Neural crest cell (in vitro differentiated cells): Measurements from ENCODE around the gene PLEKHA4. TPM values are rescaled to one million over a fixed set of nuclear protein-coding genes. Genes with fewer than 3 reads are reported as not detected.
"Not testable (repeated sequence)": the region's sequence is repeated elsewhere in the genome, so short reads cannot be mapped to it uniquely, and the experiment has no call there.

Experiments used
- DNase-seq: peaks from one replicate; pipeline ENCODE4 v3.0.0; 2021; ENCODE audit warnings: low read depth, mixed read lengths, low spot score
- H3K27ac Mint-ChIP-seq: one replicate; pipeline ENCODE4 v1.8.0; 2021; ENCODE audit warnings: mild to moderate bottlenecking, mixed read lengths; ENCODE audit not compliant: unreplicated experiment
- H3K27me3 Mint-ChIP-seq: 2 replicates; pipeline ENCODE4 v1.8.0; 2021; ENCODE audit warnings: low read depth, mild to moderate bottlenecking, mixed read lengths
- H3K36me3 Mint-ChIP-seq: 2 replicates; pipeline ENCODE4 v1.8.0; 2021; ENCODE audit warnings: low read depth, mild to moderate bottlenecking, mixed read lengths
- H3K4me1 Mint-ChIP-seq: 2 replicates; pipeline ENCODE4 v1.8.0; 2021; ENCODE audit warnings: mixed read lengths
- H3K4me3 Mint-ChIP-seq: one replicate; pipeline ENCODE4 v1.8.0; 2021; ENCODE audit warnings: mild to moderate bottlenecking, mixed read lengths
- H3K9me3 Mint-ChIP-seq: 2 replicates; pipeline ENCODE4 v1.8.0; 2021; ENCODE audit warnings: mixed read lengths
- total RNA-seq: library from RNA; stranded (reverse); gene quantifications from 2 replicates; pipeline ENCODE4 v1.2.1, GENCODE V29; 2021
- TF ChIP-seq, protein P1 (sequence below): fragments of 200-600 bp; sonication (generic); conservative IDR thresholded peaks from 2 replicates; pipeline ENCODE4 v1.5.0; 2021; ENCODE audit warnings: antibody characterized with exemption, mild to moderate bottlenecking

PLEKHA4 gene
- total RNA-seq, 1 donor from 2014 or later = 41.8 TPM

GRCh38 chr19:48900477-48901406 is 32.3 kb upstream of the PLEKHA4 start:
- DNase-seq = no peak

DNA sequence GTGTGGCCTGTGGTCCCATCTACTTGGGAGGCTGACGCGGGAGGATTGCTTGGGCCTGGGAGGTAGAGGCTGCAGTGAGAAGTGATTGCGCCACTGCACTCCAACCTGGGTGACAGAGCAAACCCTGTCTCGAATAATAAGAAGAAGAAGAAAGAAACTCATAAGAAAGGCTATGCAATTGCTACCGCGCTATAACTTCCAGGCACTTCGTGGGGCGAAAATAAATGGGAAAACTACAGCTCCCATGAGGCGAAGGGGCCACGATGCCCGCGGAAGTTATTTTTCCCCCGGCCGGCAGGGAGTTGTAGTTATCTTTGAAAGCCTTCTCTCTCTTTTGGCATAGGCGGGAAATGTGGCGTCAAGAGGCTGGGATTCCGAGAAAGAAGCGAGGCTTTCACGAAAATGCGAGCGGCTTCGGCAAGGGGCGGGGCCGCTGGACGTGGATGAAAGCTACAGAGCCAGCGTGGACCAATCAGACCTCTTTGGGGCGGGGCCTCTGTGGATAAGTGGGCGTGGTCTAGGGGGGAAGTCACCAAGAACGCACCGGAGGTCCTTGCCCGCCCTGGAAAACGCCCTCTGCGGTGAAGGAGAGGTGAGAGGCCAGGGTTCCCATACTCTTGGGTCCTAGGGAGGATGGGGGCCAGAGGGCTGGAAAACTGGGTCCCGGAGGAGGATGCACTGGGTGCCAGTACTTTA is 31.5 kb upstream of the PLEKHA4 start, which contains the start of gene NUCB1:
NUCB1 (plus strand) TSS at position 532 of the 696 bp plus-strand sequence. CDS start 485 bp downstream, outside the sequence.
- no peaks in the 10 kb centered on the region for H3K9me3 Mint-ChIP-seq
- peaks cover 23% of the 10 kb centered on the region for H3K4me1 Mint-ChIP-seq
- TF ChIP-seq, protein P1, sequence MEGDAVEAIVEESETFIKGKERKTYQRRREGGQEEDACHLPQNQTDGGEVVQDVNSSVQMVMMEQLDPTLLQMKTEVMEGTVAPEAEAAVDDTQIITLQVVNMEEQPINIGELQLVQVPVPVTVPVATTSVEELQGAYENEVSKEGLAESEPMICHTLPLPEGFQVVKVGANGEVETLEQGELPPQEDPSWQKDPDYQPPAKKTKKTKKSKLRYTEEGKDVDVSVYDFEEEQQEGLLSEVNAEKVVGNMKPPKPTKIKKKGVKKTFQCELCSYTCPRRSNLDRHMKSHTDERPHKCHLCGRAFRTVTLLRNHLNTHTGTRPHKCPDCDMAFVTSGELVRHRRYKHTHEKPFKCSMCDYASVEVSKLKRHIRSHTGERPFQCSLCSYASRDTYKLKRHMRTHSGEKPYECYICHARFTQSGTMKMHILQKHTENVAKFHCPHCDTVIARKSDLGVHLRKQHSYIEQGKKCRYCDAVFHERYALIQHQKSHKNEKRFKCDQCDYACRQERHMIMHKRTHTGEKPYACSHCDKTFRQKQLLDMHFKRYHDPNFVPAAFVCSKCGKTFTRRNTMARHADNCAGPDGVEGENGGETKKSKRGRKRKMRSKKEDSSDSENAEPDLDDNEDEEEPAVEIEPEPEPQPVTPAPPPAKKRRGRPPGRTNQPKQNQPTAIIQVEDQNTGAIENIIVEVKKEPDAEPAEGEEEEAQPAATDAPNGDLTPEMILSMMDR = peak; percentile 42
- peaks cover 6% of the 10 kb centered on the region for H3K36me3 Mint-ChIP-seq
- H3K27ac Mint-ChIP-seq = peak within 1 kb of the TSS; percentile 96
- peak within 1 kb of the TSS; percentile 92 for H3K4me3 Mint-ChIP-seq
- H3K27me3 Mint-ChIP-seq = no peaks in the 10 kb centered on the region
- peak; percentile 99 for DNase-seq

More at GRCh38 chr19:48900477-48901406, 32.3 kb upstream of the PLEKHA4 start:
- Mint-ChIP-seq H3K4me3 (peak overlapping the region; percentile 92), H3K9me3 (no peaks in the 10 kb centered on the region), H3K27me3 (no peaks in the 10 kb centered on the region), H3K4me1 (peaks cover 23% of the 10 kb centered on the region), H3K27ac (peak overlapping the region; percentile 93), H3K36me3 (peaks cover 9% of the 10 kb centered on the region)
- TF ChIP-seq, protein P1 = no peak

GRCh38 chr19:48899386-48899749 is 31.0 kb upstream of the PLEKHA4 start:
- H3K9me3 Mint-ChIP-seq, H3K27me3 Mint-ChIP-seq, H3K36me3 Mint-ChIP-seq, DNase-seq: not testable (repeated sequence)
- Mint-ChIP-seq H3K4me3 (peak overlapping the region; percentile 92), H3K4me1 (peaks cover 23% of the 10 kb centered on the region), H3K27ac (peak overlapping the region; percentile 96)

- no peak for DNase-seq
- Mint-ChIP-seq H3K9me3 (no peaks in the 10 kb centered on the region), H3K4me3 (no peak overlapping the region), H3K27ac (no peak overlapping the region), H3K36me3 (no peaks in the 10 kb centered on the region), H3K27me3 (no peaks in the 10 kb centered on the region), H3K4me1 (peaks cover 19% of the 10 kb centered on the region)
- TF ChIP-seq, protein P1 = no peak
These were observed 28.8 kb upstream of the PLEKHA4 start for GRCh38 chr19:48897181-48897580.

GRCh38 chr19:48896191-48896720 is 27.8 kb upstream of the PLEKHA4 start:
- TF ChIP-seq, protein P1 = no peak
- peak; percentile 30 for DNase-seq
- H3K27ac Mint-ChIP-seq = no peak overlapping the region
- no peaks in the 10 kb centered on the region for H3K36me3 Mint-ChIP-seq
- H3K4me1 Mint-ChIP-seq = peaks cover 18% of the 10 kb centered on the region
- no peaks in the 10 kb centered on the region for H3K27me3 Mint-ChIP-seq
- H3K9me3 Mint-ChIP-seq = no peaks in the 10 kb centered on the region
- H3K4me3 Mint-ChIP-seq = no peak overlapping the region
